Liver (tissue), 9 donors: ENCODE measurements around the gene CREB3L2. TPM values are rescaled to one million over a fixed set of nuclear protein-coding genes. Genes with fewer than 3 reads are reported as not detected.

Source experiments
- DNase-seq: peaks from one replicate; pipeline ENCODE4 v3.0.0-alpha.2; 2017; ENCODE audit warnings: low spot score
- H3K27ac ChIP-seq, 2 donors: one replicate each; pipeline ENCODE4 v1.7.0; 2013; ENCODE audit warnings: inconsistent platforms in 2 of 2, low read length in 2 of 2, control low read depth in 1 of 2, low read depth in 1 of 2, mild to moderate bottlenecking in 1 of 2
- H3K27me3 ChIP-seq, 4 donors: one replicate each; pipeline versions ENCODE4 v1.6.1 to v1.7.0; 2013; ENCODE audit warnings: low read length in 3 of 4, inconsistent platforms in 1 of 4, mild to moderate bottlenecking in 1 of 4, moderate library complexity in 1 of 4; ENCODE audit not compliant: control insufficient read depth in 4 of 4, insufficient read depth in 4 of 4
- H3K36me3 ChIP-seq, 4 donors: one replicate each; pipeline versions ENCODE4 v1.6.1 to v1.7.0; 2013; ENCODE audit warnings: low read length in 3 of 4, mild to moderate bottlenecking in 3 of 4, low read depth in 1 of 4, moderate library complexity in 1 of 4; ENCODE audit not compliant: control insufficient read depth in 4 of 4, insufficient read depth in 3 of 4
- H3K4me1 ChIP-seq, 4 donors: one replicate each; pipeline versions ENCODE4 v1.6.1 to v1.7.0; 2013; ENCODE audit warnings: low read length in 3 of 4, mild to moderate bottlenecking in 3 of 4, moderate library complexity in 1 of 4; ENCODE audit not compliant: control insufficient read depth in 4 of 4, insufficient read depth in 4 of 4
- H3K4me3 ChIP-seq, 3 donors: one replicate each; pipeline versions ENCODE4 v1.6.1 to v1.7.0; 2013; ENCODE audit warnings: low read length in 3 of 3, control low read depth in 1 of 3, low read depth in 1 of 3, mild to moderate bottlenecking in 1 of 3
- H3K9ac ChIP-seq, 2 donors: one replicate each; pipeline ENCODE4 v1.7.0; 2013; ENCODE audit warnings: low read length in 2 of 2, mild to moderate bottlenecking in 2 of 2, moderate library complexity in 2 of 2, control low read depth in 1 of 2, low read depth in 1 of 2
- H3K9me3 ChIP-seq, 4 donors: one replicate each; pipeline versions ENCODE4 v1.6.1 to v1.7.0; 2013; ENCODE audit warnings: low read length in 3 of 4; ENCODE audit not compliant: control insufficient read depth in 4 of 4
- EGR1 ChIP-seq, 2 donors: IDR thresholded peaks; 2 replicates each; pipeline ENCODE4 v1.6.1; 2016 to 2018; ENCODE audit warnings: antibody characterized with exemption in 2 of 2, low read depth in 2 of 2
- FOXA1 ChIP-seq: IDR thresholded peaks from 2 replicates; pipeline ENCODE4 v1.6.1; 2016; ENCODE audit warnings: antibody characterized with exemption
- FOXA2 ChIP-seq: IDR thresholded peaks from 2 replicates; pipeline ENCODE4 v1.6.1; 2016; ENCODE audit warnings: antibody characterized with exemption
- GABPA ChIP-seq, 2 donors: IDR thresholded peaks in 1 of 2; conservative IDR thresholded peaks in 1 of 2; 2 replicates each; pipeline ENCODE4 v1.6.1; 2016; ENCODE audit warnings: antibody characterized with exemption in 2 of 2, mild to moderate bottlenecking in 1 of 2, moderate library complexity in 1 of 2
- HNF4A ChIP-seq, 2 donors: conservative IDR thresholded peaks; 2 replicates each; pipeline ENCODE4 v1.6.1; 2016; ENCODE audit warnings: antibody characterized with exemption in 2 of 2, mild to moderate bottlenecking in 2 of 2
- HNF4G ChIP-seq: IDR thresholded peaks from 2 replicates; pipeline ENCODE4 v1.6.1; 2016; ENCODE audit warnings: antibody characterized with exemption
- JUND ChIP-seq, 2 donors: IDR thresholded peaks; 2 replicates each; pipeline ENCODE4 v1.6.1; 2016; ENCODE audit warnings: antibody characterized with exemption in 2 of 2
- NR2F2 ChIP-seq: IDR thresholded peaks from 2 replicates; pipeline ENCODE4 v1.6.1; 2016; ENCODE audit warnings: antibody characterized with exemption
- RAD21 ChIP-seq, 2 donors: IDR thresholded peaks; 2 replicates each; pipeline ENCODE4 v1.6.1; 2016; ENCODE audit warnings: antibody characterized with exemption in 2 of 2, mild to moderate bottlenecking in 2 of 2
- RXRA ChIP-seq, 2 donors: IDR thresholded peaks; 2 replicates each; pipeline ENCODE4 v1.6.1; 2017 to 2018; ENCODE audit warnings: antibody characterized with exemption in 2 of 2, mild to moderate bottlenecking in 1 of 2
- SP1 ChIP-seq: IDR thresholded peaks from 2 replicates; pipeline ENCODE4 v1.6.1; 2018; ENCODE audit warnings: antibody characterized with exemption, mild to moderate bottlenecking
- TAF1 ChIP-seq: conservative IDR thresholded peaks from 2 replicates; pipeline ENCODE4 v1.6.1; 2016; ENCODE audit warnings: antibody characterized with exemption, mild to moderate bottlenecking
- YY1 ChIP-seq: IDR thresholded peaks from 2 replicates; pipeline ENCODE4 v1.6.1; 2016; ENCODE audit warnings: antibody characterized with exemption, mild to moderate bottlenecking
- WGBS: extraction: QIAGEN DNeasy Blood & Tissue Kit; methylation state at CpG from one replicate; pipeline ENCODE4 v1.1.7; 2013; 5-methylcytosine and 5-hydroxymethylcytosine counted together
- polyA plus RNA-seq, 2 donors: library from polyadenylated mRNA; stranded (reverse) in 1 of 2; unstranded in 1 of 2; fragments of 200-250 nt in 1 of 2; fragments of >200 nt in 1 of 2; fragmentation: Nextera tagmentation in 1 of 2; extraction: Ambion mirVana in 1 of 2; gene quantifications; one replicate each; pipeline versions ENCODE4 v1.2.1 to v1.2.3, GENCODE V29; 2013 to 2015
- total RNA-seq, 2 donors: library from RNA; depleted of rRNA; stranded (reverse); fragments of >200 nt; gene quantifications; one replicate each; pipeline ENCODE4 v1.2.3, GENCODE V29; 2014
- TF ChIP-seq, protein P1 (sequence below): IDR thresholded peaks from 2 replicates; pipeline ENCODE4 v1.6.1; 2016; ENCODE audit warnings: antibody characterized with exemption, mild to moderate bottlenecking
- TF ChIP-seq, protein P2 (sequence below): IDR thresholded peaks from 2 replicates; pipeline ENCODE4 v1.6.1; 2016; ENCODE audit warnings: antibody characterized with exemption
- TF ChIP-seq, protein P3 (sequence below): IDR thresholded peaks from 2 replicates; pipeline ENCODE4 v1.6.1; 2016; ENCODE audit warnings: antibody characterized with exemption
- TF ChIP-seq, protein P4 (sequence below): IDR thresholded peaks from 2 replicates; pipeline ENCODE4 v1.6.1; 2016; ENCODE audit warnings: antibody characterized with exemption
- TF ChIP-seq, protein P5 (sequence below): fragments of 150-350 bp; IDR thresholded peaks from 2 replicates; pipeline ENCODE4 v1.5.1; 2017; ENCODE audit warnings: improper control_type of control experiment, low read depth, low read length; ENCODE audit not compliant: missing input control
- donor health status: healthy.
- donor health status: healthy.
- donor health status: healthy.
- donor health status: healthy.
- donor health status: healthy.

Gene CREB3L2
- total and polyA plus RNA-seq, 4 donors, result 6.7 to 16.6 (median 9.9) TPM

DNA sequence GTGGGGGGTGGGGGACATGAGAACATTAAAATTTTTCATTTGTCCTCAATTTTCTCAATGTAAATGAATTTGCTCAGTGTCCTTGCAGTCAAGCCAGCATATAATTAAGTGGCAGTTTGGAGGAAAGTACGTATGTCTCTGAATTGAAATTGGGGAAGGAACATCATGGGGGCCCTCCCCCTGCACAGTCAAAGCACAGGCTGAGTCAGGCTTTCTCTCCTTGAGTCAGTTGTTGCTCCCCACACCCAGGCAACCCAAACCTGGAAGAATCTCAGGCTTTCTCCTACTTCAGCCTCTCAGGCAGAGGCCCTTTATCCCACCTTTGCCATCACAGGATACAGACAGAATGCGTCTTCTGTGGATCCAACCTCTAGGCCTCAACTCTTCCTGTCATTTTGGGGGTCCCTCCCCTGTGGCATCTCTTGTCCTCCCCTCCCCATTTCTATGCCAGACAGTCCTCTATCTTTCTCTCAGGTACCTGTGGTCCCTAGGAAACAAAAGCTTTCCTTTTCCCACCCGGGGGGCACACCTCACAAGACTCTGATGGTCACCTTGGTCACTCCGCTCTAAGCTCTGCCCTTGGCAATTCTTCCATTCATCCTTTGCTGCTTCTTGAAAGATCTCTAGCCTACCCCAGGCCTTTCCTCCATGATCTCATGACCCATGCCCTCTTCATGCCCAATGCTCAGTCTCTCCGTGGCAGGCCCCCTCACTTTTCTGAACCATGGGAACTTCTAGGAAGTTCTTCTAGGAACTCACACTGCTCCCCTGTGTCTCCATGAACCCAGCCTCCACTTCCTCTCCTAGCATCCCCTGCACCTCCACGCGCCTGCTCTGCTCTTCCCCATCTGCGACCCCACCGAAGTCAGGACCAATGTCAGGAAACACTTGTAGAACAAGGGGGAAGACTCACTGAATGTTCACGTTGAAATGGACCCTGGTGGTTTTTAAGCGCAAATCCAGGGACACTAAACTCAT, 40.4 kb downstream of the CREB3L2 start:
- no peak for DNase-seq
- Histone ChIP-seq H3K27ac (no peak overlapping the region), H3K4me1 (peaks cover 0 to 10% (median 9%) of the 10 kb centered on the region in 4 donors), H3K36me3 (peaks cover 0 to 4% (median 0%) of the 10 kb centered on the region in 4 donors), H3K9me3 (no peaks in the 10 kb centered on the region), H3K9ac (no peak overlapping the region), H3K4me3 (no peak overlapping the region), H3K27me3 (no peaks in the 10 kb centered on the region)
- TF ChIP-seq, protein P1, sequence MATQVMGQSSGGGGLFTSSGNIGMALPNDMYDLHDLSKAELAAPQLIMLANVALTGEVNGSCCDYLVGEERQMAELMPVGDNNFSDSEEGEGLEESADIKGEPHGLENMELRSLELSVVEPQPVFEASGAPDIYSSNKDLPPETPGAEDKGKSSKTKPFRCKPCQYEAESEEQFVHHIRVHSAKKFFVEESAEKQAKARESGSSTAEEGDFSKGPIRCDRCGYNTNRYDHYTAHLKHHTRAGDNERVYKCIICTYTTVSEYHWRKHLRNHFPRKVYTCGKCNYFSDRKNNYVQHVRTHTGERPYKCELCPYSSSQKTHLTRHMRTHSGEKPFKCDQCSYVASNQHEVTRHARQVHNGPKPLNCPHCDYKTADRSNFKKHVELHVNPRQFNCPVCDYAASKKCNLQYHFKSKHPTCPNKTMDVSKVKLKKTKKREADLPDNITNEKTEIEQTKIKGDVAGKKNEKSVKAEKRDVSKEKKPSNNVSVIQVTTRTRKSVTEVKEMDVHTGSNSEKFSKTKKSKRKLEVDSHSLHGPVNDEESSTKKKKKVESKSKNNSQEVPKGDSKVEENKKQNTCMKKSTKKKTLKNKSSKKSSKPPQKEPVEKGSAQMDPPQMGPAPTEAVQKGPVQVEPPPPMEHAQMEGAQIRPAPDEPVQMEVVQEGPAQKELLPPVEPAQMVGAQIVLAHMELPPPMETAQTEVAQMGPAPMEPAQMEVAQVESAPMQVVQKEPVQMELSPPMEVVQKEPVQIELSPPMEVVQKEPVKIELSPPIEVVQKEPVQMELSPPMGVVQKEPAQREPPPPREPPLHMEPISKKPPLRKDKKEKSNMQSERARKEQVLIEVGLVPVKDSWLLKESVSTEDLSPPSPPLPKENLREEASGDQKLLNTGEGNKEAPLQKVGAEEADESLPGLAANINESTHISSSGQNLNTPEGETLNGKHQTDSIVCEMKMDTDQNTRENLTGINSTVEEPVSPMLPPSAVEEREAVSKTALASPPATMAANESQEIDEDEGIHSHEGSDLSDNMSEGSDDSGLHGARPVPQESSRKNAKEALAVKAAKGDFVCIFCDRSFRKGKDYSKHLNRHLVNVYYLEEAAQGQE, result no peak
- TF ChIP-seq, protein P2, sequence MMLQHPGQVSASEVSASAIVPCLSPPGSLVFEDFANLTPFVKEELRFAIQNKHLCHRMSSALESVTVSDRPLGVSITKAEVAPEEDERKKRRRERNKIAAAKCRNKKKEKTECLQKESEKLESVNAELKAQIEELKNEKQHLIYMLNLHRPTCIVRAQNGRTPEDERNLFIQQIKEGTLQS, result no peak
- TF ChIP-seq SP1 (no peak), RXRA (IDR thresholded peaks at IDR 0.05) (no peak), EGR1 (IDR thresholded peaks at IDR 0.05; ENCODE audit: low read depth in 2 of 2) (no peak), HNF4A (conservative IDR thresholded peaks at IDR 0.05) (no peak), YY1 (no peak), JUND (IDR thresholded peaks at IDR 0.05) (no peak), HNF4G (no peak), RAD21 (IDR thresholded peaks at IDR 0.05) (no peak), GABPA (IDR thresholded peaks at IDR 0.05 in 1 of 2, conservative IDR thresholded peaks at IDR 0.05 in 1 of 2) (no peak), FOXA2 (no peak), NR2F2 (no peak), FOXA1 (no peak), TAF1 (no peak)
- TF ChIP-seq, protein P3, sequence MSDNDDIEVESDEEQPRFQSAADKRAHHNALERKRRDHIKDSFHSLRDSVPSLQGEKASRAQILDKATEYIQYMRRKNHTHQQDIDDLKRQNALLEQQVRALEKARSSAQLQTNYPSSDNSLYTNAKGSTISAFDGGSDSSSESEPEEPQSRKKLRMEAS, result no peak
- TF ChIP-seq, protein P4, sequence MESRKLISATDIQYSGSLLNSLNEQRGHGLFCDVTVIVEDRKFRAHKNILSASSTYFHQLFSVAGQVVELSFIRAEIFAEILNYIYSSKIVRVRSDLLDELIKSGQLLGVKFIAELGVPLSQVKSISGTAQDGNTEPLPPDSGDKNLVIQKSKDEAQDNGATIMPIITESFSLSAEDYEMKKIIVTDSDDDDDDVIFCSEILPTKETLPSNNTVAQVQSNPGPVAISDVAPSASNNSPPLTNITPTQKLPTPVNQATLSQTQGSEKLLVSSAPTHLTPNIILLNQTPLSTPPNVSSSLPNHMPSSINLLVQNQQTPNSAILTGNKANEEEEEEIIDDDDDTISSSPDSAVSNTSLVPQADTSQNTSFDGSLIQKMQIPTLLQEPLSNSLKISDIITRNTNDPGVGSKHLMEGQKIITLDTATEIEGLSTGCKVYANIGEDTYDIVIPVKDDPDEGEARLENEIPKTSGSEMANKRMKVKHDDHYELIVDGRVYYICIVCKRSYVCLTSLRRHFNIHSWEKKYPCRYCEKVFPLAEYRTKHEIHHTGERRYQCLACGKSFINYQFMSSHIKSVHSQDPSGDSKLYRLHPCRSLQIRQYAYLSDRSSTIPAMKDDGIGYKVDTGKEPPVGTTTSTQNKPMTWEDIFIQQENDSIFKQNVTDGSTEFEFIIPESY, result no peak
- 87% methylated on average over 11 of the region's 11 CpGs for whole genome bisulfite sequencing

DNA sequence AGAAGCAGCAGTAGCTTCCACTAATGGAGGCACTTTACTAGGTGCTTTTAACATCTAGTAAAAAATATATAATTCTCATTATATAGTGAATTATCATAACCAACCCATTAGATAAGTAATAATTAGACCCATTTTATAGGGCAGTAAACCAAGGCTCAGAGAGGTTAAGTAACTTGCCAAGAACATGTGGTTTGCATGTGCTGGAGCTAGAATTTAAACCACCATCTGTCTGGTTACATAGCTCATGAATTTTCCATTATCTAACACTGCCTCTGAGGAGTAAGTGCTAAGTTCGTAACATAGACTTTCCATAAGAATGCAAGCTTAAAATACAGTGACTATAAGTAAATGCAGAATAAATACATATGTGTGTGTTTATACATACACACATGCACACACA, 41.9 kb downstream of the CREB3L2 start:
- H3K4me1 ChIP-seq, result peaks cover 0 to 25% (median 20%) of the 10 kb centered on the region in 4 donors
- TF ChIP-seq, protein P5, sequence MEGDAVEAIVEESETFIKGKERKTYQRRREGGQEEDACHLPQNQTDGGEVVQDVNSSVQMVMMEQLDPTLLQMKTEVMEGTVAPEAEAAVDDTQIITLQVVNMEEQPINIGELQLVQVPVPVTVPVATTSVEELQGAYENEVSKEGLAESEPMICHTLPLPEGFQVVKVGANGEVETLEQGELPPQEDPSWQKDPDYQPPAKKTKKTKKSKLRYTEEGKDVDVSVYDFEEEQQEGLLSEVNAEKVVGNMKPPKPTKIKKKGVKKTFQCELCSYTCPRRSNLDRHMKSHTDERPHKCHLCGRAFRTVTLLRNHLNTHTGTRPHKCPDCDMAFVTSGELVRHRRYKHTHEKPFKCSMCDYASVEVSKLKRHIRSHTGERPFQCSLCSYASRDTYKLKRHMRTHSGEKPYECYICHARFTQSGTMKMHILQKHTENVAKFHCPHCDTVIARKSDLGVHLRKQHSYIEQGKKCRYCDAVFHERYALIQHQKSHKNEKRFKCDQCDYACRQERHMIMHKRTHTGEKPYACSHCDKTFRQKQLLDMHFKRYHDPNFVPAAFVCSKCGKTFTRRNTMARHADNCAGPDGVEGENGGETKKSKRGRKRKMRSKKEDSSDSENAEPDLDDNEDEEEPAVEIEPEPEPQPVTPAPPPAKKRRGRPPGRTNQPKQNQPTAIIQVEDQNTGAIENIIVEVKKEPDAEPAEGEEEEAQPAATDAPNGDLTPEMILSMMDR, result no peak
- TF ChIP-seq HNF4G (no peak), GABPA (IDR thresholded peaks at IDR 0.05 in 1 of 2, conservative IDR thresholded peaks at IDR 0.05 in 1 of 2) (no peak), JUND (IDR thresholded peaks at IDR 0.05) (no peak), TAF1 (no peak), RXRA (IDR thresholded peaks at IDR 0.05) (no peak)
- TF ChIP-seq, protein P2, result no peak
- no peak overlapping the region for H3K4me3 ChIP-seq
- no peaks in the 10 kb centered on the region for H3K27me3 ChIP-seq
- no peaks in the 10 kb centered on the region for H3K9me3 ChIP-seq
- 99% methylated on average over 1 of the region's 1 CpG for WGBS
- no peak overlapping the region for H3K9ac ChIP-seq
- H3K36me3 ChIP-seq, result peaks cover 0 to 4% (median 0%) of the 10 kb centered on the region in 4 donors
- DNase-seq, result no peak
- no peak overlapping the region for H3K27ac ChIP-seq
